D721Med (cell line): ENCODE results near the gene USP22.

Experiments
- DNase-seq: peaks from one replicate; pipeline ENCODE4 v3.0.0; 2011; ENCODE audit warnings: low spot score; ENCODE audit not compliant: insufficient read length
- FAIRE-seq: peaks from 2 replicates; lab custom pipeline; 2011; peaks lifted over from hg19 to GRCh38; lab: Jason Lieb, UNC
- TF ChIP-seq, protein P1 (sequence below): IDR thresholded peaks from 2 replicates; pipeline ENCODE4 v1.5.1; 2012; ENCODE audit warnings: mild to moderate bottlenecking, control low read depth; ENCODE audit not compliant: insufficient read depth; ENCODE audit errors: missing control alignments

Gene USP22

DNA sequence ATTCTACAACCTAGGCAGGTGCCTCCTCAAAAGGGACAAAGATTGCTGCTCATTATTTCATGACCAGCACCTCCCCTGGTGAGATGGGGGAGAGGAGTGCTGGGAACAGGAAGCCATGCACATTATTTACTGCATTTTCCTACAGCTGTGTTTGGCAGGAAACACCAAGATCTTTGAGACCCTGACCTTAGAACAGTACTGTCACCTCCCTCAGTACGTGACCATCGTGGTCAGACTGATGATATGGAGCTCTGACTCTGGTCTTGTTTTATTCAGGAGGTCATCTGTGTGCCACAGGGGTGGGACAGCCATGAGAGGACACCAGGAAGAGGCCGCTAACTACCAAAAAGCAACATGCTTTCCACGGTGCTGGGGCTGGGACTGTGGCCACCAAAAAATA lies 37.4 kb downstream of the USP22 start:
- TF ChIP-seq, protein P1, sequence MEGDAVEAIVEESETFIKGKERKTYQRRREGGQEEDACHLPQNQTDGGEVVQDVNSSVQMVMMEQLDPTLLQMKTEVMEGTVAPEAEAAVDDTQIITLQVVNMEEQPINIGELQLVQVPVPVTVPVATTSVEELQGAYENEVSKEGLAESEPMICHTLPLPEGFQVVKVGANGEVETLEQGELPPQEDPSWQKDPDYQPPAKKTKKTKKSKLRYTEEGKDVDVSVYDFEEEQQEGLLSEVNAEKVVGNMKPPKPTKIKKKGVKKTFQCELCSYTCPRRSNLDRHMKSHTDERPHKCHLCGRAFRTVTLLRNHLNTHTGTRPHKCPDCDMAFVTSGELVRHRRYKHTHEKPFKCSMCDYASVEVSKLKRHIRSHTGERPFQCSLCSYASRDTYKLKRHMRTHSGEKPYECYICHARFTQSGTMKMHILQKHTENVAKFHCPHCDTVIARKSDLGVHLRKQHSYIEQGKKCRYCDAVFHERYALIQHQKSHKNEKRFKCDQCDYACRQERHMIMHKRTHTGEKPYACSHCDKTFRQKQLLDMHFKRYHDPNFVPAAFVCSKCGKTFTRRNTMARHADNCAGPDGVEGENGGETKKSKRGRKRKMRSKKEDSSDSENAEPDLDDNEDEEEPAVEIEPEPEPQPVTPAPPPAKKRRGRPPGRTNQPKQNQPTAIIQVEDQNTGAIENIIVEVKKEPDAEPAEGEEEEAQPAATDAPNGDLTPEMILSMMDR: no peak
- DNase-seq: no peak
- no peak for FAIRE-seq

DNA sequence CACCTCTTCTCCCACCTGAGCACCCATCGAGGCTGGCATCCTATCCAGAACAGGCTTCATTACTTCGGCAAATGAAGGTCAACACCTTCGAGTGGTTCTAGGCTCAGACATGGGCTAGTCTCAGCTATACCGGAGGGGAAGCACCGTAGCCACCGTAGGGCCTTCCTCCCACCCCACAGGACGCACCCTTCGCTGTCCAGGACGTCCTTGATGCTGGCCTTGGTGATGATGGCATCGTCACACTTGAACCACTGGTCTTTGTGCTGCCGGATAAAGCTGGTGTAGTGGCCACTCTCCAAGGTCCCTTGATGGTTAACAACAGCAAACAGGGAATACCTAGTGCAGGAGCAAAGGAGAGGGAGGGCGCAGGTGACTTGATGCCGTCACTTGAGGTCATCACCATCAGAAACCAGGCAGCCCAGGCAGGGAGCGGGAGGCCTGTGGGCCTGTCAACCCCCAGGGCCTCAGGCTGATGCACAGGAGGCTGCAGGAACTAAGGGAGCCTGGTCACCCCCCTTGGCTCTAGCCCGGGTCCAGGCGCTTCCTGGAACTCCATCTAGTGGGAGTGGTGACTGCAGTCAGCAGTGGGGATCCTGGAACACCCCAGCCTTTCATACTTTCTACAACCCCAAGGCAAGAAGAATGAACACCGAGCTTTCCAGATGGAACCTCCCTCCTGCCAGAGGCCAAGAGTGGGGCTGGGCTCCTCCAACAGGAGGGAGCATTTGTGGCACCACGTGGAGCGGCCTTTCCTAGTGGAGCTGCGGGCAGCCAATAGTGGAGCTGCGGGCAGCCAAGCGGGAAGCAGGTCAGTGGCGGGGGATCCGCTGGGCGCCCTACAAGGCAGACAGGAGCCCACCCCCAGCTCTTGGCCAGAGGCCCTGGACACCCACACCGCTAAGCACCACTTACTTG lies 38.5 kb downstream of the USP22 start:
- FAIRE-seq (no peak), DNase-seq (no peak)
- TF ChIP-seq, protein P1: no peak

DNA sequence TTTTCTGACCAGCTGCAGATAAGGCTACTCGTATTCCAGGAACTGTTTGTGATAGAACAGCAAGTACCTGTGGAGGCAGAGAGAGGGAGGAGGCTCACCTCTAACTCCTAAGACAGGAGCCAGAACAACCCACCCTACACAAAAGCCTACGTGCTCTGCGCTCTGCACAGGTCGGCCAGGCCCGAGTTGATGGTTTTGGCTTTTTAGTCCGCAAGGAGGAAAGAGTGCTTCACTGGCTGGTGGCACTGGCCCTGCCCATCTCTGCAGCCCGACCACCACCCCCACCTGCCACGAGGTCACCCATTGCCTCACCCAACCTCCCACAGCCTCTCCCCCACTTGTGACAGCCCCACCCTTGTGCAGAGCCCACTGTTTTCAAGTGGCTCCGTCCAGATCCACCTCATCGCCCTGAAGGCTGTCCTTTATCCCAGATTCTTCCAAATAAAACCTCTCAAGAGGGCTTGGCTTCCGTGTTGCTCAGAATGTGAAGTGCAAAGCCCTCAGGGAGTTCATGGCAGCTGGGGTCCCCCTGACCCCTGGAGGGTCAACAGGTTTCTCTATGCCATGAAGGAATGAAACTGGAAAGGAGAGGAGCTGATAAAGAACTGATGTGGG lies 39.7 kb downstream of the USP22 start:
- TF ChIP-seq, protein P1: no peak
- FAIRE-seq (no peak), DNase-seq (no peak)

DNA sequence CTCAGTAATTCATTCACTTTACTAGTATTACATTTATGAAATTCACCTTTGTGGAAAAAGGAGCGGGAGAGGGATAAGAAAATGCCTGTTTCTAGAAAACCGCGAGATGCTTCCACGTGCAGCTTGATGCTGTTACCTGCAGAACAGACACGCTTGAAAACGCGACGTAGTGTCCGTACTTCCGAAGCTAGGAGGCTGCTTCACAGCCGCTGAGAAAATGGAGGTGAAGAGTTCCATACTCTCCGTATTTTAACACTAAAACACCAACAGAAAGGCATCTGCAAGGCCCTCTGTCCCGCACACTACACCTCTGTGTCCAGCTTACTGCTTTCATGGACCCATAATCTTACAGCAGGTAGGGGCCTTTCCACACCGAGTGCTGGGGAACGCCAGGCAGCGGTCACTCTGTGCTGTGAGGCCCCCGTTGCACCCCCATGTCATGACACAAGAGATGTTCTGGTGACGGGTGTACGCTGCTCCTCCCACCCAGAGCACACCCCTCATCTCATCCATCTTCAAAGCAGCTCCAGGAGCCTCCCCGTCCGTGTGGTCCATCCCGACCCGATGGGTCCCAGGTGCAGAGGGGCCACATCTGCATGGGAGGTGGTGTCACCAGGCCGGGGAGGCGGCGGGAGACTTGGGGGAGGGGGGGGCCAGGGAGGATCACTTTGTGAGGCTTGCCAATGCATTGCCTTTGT lies 40.4 kb downstream of the USP22 start:
- FAIRE-seq: no peak

DNA sequence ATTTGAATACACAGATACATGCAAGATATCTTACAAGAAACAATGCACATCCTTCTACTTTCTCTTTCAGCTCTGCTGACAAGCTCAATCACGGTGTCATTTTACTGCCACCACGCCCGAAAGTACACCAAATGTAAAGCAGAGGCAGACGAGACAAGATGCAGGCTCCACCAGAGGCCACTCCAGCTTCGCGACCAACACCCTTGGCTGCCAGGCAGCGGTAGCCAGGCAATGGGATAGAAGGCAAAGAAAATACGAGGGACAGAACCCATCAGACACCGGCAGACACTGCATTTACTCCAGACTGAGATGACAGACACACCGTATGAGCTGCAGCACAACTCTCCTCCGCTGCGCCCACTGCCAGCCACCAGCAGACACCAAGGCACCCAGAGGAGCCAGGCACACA lies 41.0 kb downstream of the USP22 start:
- TF ChIP-seq, protein P1: no peak
- DNase-seq (no peak), FAIRE-seq (no peak)

More for the DNA sequence above, 40.4 kb downstream of the USP22 start:
- TF ChIP-seq, protein P1: no peak
- no peak for DNase-seq

DNA sequence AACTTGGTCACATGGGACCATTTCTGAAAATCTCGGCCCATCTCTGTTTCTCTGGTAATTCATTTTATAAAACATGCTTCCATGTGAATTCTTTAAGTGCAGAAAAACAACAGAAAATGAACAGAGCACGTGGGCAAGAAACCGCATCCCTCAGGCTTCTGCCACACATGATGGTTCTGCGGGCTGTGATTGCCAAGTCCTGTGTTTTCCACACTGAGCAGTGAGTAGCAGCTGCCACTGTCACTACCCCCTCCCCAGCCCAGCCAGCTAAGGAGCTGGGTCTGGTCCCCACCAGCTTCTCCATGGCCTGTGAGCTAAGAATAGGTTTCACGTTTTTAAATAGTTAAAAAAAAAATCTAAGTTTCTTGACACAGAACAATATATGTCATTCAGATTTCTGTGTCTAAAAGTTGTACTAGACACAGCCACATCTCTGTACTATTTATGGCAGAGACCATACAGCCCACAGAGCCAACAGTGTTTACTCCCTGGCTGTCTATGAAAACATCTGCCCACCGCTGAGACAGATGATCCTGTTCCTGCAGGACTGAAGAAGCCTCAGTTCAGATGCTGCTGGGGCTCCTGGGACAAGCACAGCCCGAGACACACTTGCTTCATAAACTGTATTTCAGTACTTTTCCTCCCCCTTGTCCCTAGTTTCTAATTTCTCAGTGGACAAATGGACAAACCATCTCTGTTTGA lies 41.5 kb downstream of the USP22 start:
- TF ChIP-seq, protein P1: no peak
- no peak for FAIRE-seq
- DNase-seq: no peak
